Stimulated activated CD4-positive, alpha-beta T cell treated with anti-CD3 and anti-CD28 coated beads, Interleukin-15, amount 100 ng/mL, for 24 hours (primary cell): Measurements from ENCODE around the gene MYO16.

Experiments used
- DNase-seq: peaks from one replicate; pipeline ENCODE4 v3.0.0-alpha.2; 2020

Gene MYO16

GRCh38 chr13:108667205-108667604, 37.8 kb downstream of the MYO16 start:
- DNase-seq: no peak

GRCh38 chr13:108669381-108669780, 40.0 kb downstream of the MYO16 start:
- no peak for DNase-seq

DNA sequence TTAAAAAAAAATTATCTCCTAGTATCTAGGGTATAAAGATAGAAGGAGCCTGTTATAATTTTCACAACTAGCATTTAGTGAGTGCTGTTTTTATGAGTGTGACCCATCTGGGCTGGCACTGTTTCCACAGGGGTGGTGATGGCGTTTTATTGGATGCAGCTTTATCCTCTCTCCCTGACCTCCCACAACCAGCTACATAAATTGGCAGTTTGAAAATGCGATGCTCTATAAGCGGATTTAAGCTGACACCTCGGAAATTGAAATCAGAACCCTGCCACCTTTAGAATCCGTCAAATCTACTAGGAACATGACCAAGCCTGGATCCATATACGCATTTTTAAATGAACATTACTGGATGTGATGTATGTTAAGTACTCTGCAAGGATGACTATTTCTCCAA, 44.9 kb downstream of the MYO16 start:
- no peak for DNase-seq

- DNase-seq: no peak
These were observed 45.4 kb downstream of the MYO16 start for GRCh38 chr13:108674771-108675170.

- no peak for DNase-seq
These were observed 47.2 kb downstream of the MYO16 start for GRCh38 chr13:108676620-108677019.

DNA sequence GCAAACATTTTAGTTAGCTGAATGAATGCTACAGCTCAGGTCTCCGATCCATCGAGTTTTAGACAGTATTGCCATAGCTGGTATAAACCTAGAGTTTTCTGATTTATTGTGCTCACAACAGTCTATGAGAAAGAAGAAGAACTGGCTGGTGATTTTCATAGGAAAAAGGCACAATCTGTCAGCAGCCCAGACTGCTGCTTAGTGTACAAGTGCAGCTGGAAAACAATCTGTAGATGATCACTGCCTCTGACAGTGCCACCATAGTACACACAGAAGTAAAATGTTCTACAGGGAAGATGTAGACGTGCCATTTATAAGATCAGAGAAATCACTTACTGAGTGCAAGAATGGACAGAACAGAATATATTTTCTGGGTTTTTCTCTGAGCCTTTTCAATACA, 48.4 kb downstream of the MYO16 start:
- DNase-seq: no peak

- DNase-seq: no peak
These were observed 50.6 kb downstream of the MYO16 start for GRCh38 chr13:108680011-108680410.

GRCh38 chr13:108681986-108682575, 52.7 kb downstream of the MYO16 start:
- DNase-seq: no peak

- no peak for DNase-seq
These were observed 53.3 kb downstream of the MYO16 start for GRCh38 chr13:108682714-108683113.

- no peak for DNase-seq
These were observed 56.6 kb downstream of the MYO16 start for GRCh38 chr13:108686027-108686426.

DNA sequence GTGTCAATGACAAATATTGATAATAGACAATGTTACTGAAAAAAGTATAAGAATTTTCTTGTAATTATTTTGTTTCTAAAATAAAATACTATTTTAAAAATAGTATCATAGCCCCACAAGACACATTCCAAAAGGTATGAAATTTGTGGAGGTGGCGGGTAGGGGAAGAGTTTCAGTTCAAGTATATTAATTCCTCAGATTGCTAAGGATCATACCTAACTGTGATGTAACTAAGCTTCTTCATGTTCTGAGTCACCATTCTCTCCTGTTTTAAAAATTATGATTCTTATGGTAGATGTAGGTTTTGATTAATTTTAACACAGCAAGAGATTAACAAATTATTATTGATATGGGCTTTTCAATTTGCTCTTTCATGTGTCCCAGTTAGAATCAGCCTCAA, 61.3 kb downstream of the MYO16 start:
- no peak for DNase-seq

DNA sequence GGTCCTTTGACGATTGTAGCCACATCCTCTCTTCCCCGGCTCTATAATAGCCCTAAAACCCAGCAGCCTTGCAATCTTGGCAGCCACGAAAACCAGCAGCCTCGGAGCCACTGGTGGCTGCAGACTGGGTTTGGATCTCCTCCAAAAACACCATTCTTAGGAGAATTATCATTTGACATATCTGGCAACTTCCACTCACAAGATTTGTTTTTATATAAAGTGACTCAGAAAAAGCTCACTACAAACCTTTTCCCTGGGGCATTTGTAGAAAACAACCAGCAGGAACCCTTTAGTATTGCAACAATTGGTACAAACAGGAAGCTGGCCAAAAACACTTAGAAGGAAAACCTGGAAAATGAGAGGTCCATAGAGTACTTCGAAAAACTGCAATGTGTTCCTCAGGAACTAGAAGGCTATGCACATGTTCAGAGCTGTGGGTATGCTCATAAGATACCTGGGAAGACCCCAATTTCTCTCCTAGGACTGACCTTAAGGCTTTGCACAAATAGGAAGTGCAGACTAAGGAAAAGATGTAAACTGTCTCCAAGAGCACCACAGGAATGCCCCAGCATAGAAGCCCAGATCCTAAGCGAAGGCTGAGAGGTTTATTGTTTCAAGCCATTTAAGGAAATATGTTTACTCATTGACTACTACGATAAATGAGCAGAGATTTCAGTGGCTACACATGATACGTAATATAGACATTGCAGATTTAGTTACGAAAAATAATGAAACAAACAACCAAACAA, 71.2 kb downstream of the MYO16 start:
- DNase-seq: no peak

DNA sequence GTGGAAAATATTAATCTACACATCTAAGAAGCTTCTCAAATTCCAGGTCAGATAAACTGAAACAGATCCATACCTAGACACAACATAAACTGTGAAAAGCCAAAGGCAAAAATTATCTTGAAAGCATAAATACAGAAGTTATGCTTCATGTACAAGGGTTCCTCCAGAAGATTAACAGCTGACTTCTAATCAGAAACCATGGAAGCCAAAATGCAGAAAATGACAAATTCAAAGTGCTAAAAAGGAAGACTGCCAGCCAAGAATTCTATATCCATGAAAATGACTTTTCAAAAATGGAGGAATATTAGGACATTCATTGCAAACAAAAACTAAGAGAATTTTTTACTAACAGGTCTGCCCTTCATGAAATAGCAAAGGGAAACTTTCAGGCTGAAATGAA, 72.8 kb downstream of the MYO16 start:
- DNase-seq: no peak

DNA sequence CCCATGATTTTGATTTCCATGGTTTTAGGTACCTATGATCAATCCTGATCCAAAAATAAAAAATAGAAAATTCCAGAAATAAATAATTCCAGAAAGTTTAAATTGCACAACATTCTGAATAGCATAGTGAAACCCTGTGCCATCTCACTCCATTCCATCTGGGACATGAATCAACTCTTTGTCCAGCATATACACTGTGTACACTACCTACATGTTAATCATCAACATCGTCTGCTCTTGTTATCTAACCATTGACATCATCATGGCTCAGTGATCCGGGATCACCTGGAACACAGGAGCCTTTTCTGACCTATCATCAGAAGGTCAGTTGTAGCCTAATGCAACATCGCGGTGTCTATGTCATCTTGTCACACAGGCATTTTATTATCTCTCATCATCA, 75.6 kb downstream of the MYO16 start:
- DNase-seq: no peak

DNA sequence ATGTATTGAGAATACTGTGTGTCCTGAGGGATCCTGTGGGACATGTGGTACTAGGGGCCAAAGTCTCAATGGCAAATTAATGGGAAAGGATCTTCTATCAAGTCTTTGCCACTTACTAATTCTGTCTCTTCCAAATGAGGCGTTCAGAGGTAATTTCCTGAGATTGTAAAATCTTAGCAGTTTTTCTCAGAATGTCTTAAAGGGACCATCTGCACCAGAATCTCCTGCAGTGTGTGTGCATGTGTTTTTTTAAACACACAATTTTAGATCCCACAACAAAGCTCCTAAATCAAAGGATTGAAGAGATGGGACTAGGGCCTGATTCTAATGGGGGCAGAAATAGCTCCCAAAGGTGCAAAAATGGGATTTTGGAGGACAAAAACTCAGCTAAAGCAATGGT, 78.2 kb downstream of the MYO16 start:
- DNase-seq: no peak

- DNase-seq: no peak
These were observed 79.5 kb downstream of the MYO16 start for GRCh38 chr13:108708921-108709320.

DNA sequence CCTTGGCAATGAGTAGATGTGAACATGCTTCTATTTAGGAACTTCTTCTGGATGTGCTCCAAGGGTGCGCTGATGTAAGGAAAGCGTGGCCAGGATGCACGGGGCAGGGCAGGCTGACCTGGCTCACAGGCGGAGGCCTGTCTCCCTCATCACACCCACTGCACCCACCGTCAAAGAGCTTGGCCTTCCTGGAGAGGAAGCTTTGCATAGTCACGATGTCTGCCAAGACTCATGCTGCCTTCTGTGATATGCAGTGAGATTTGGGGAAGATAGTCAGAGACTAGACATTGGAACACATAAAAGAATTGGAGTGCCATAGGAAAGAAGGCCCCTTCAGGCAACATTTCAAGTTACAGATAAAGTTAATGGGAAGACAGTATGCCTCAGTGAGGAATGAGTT, 82.0 kb downstream of the MYO16 start:
- DNase-seq: no peak

DNA sequence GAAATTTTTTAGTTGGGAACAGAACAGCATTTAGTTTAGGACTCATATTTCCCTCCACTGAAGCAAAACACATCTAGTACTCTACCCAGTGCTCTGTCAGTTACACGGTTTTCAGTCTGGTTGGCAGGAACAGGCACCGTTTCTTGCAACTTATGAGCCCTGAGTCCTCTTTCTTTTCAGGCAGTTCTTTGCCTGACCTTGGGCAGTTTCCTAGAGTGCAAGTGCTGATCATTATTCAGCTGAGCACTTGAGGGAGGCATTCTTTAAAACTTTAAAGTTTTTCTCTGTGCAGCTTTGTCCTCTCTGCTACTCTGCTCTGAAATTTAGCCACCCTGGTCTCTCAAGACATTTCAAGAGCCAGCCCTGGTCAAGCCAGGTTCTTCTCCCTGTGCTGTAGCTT, 96.1 kb downstream of the MYO16 start:
- no peak for DNase-seq

DNA sequence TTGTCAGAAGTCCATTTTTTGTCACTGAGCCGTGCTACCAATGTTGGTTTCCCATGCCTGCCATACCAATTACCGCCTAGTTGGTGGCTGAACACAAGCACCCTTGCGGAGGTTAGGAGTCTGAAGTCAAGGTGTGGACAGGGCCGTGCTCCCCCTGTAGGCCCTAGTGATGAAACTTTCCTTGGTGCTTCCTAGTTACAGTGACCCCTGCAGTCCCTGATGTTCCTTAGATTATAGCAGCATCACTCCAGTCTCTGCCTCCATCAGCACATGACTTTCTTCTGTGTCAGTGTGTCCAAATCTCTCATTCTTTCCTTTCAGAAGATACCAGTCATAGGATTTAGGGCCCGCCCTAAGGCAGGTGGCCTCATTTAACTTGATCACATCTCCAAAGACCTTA, 99.0 kb downstream of the MYO16 start:
- no peak for DNase-seq

- DNase-seq: no peak
These were observed 103.7 kb downstream of the MYO16 start for GRCh38 chr13:108733022-108733560.

- no peak for DNase-seq
These were observed 105.3 kb downstream of the MYO16 start for GRCh38 chr13:108734676-108735075.

- no peak for DNase-seq
These were observed 112.5 kb downstream of the MYO16 start for GRCh38 chr13:108741930-108742329.

GRCh38 chr13:108742701-108743451, 113.5 kb downstream of the MYO16 start:
- no peak for DNase-seq

DNA sequence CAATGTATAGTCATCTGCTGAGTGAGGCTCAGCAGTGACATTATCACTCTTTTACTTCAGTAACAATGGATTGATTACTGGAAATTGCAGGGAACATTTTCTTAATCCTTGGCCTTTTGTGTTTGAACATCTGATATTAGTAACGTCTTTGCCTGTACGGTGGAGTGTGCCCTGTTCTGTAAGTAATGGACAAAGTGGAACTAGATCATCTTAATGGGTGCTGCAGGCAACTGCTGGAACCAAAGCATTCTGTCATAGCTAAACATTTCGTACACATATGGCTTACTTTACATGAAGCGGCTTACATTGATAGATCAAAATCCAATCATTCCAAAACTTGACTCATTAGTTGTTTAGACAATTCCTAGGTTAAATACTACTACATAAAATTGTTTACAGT, 114.1 kb downstream of the MYO16 start:
- DNase-seq: no peak
